ENCODE data around the gene ARHGEF7.

DNA sequence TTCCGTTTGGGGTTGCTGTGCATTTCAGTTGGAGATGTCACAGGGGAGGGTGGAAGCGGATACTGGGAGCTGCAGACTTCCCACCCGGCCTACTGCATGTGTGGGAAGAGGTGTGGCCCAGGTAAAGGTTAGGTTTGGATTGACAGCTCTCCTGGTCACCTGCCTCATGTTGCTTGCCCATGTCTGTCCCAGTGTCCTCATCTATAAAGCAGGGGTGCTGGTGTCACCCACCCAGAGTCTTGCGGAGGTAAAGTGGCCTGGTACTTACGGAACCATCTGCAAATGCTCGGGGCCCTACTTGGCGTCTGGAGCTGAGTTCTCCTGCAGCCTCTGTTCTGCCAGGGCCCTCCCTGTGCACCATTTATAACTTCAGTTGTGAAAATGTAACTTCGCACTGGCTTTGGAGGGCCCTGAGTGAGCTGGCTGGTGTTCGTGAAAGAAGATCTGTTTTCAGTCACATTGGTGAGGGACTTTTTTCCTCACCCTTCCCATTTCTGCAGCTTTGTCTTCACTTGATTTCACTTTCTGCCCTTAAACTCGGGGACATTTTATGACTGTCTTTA is 140.2 kb downstream of the ARHGEF7 start:
- TF ChIP-seq, protein P1, sequence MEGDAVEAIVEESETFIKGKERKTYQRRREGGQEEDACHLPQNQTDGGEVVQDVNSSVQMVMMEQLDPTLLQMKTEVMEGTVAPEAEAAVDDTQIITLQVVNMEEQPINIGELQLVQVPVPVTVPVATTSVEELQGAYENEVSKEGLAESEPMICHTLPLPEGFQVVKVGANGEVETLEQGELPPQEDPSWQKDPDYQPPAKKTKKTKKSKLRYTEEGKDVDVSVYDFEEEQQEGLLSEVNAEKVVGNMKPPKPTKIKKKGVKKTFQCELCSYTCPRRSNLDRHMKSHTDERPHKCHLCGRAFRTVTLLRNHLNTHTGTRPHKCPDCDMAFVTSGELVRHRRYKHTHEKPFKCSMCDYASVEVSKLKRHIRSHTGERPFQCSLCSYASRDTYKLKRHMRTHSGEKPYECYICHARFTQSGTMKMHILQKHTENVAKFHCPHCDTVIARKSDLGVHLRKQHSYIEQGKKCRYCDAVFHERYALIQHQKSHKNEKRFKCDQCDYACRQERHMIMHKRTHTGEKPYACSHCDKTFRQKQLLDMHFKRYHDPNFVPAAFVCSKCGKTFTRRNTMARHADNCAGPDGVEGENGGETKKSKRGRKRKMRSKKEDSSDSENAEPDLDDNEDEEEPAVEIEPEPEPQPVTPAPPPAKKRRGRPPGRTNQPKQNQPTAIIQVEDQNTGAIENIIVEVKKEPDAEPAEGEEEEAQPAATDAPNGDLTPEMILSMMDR (IDR thresholded peaks at IDR 0.05) = no peak
- no peak for TF ChIP-seq POLR2A (IDR thresholded peaks at IDR 0.05)
